Activated T-cell treated with anti-CD3 and anti-CD28 coated beads, Interleukin-2, amount 50 U/mL, for 1 hour (primary cell): ENCODE measurements around the gene SMS.
"Not testable (repeated sequence)": the region's sequence is repeated elsewhere in the genome, so short reads cannot be mapped to it uniquely, and the experiment has no call there.

Source experiments
- DNase-seq: peaks from one replicate; pipeline ENCODE4 v3.0.0-alpha.2; 2020

Gene SMS

DNA sequence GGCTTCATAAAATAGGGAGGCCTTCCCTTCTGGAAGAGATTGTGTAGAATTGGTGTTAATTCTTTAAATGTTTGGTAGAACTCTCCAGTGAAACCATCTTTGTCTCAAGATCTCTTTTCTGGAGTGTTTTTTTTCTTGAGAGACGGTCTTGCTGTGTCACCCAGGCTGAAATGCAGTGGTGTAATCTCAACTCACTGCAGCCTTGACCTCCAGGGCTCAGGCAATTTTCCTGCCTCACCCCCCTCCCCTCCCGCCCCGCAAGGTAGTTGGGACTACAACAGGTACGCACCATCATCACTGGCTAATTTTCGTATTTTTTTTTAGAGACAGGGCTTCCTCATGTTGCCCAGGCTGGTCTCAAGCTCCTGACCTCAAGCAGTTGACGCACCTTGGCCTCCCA, 12.1 kb downstream of the SMS start:
- no peak for DNase-seq

DNA sequence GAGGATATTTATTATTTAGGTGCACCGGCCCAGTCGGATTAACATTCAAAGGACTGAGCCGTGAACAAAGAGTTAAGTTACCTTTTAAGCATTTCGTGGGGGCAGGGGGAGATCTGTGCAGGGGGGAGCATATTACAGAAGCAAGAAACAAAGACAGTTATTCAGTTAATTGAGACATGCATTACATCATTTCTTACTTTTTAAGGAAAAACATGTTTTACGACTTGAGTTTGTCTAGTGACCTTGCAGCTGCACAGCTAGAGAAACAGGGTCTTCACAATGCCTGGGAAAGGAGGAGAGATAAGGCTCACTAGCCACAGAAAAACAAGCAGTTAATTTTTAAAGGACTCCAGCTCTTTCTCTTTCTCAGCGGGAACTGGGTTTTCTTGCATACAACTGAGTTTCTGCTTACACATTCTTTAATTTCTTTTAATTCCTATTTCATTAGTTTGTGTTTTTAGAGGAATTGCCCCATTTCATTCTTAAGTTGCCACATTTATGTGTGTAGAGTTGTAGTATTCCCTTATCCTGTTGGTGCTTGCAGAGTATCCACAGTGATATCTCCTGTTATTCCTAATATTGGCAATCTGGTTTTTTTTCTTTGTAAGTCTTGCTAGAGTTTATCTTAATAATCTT, 12.8 kb downstream of the SMS start:
- DNase-seq = not testable (repeated sequence)

DNA sequence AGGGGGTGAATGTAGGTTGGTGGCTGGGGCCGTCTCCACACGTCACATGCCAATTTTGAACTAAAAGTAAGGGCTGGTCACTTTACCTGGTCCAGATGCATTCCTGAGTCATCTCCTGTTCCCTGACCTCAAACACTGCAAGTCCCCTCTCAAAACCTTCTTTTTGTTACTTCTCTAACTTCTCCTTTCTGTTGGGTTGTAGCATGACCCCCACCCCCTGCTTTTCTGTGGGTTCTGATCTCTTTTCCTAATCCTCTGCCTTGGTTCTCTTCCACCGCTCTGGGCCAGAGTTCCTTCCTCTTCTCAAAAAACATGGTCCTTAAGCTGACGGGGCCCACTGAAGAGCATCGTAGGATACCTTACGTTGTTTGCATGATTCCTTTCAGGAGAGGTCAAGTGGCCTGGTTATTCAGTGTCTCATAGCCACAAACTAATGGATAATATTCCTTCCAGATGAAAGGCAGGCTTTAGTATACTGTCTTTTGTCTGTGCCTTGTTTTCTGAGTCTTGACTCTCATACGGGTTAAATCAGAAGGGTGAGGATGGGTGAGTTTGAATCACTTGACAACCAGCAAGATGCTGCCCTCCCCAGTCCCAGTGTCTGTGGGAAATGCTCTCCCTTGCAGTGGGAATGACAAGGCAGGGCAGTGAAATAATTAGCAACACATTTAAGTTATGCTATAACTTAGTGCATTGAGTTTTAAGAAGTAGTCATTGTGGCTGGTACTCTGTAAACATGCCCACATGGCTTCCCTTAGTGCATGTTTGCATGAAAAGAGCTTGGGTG, 15.1 kb downstream of the SMS start:
- DNase-seq = no peak

DNA sequence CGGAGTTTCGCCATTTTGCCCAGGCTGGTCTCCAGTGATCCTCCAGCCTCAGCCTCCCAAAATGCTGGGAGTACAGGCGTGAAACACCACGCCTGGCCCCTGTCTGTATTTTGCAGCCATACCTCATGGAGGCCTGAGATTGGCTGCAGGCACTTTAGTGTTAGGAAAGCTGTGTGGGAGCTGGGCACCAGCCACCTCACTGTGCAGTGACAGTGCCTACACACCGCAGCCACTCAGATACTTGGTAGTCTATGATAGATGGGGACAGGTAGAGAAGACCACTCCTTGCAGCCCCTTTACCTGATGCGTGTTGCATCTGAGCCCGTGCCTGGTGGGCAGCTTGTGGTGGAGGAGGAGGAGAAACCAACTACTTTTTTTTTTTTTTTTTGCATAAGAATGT, 16.3 kb downstream of the SMS start:
- DNase-seq = no peak

DNA sequence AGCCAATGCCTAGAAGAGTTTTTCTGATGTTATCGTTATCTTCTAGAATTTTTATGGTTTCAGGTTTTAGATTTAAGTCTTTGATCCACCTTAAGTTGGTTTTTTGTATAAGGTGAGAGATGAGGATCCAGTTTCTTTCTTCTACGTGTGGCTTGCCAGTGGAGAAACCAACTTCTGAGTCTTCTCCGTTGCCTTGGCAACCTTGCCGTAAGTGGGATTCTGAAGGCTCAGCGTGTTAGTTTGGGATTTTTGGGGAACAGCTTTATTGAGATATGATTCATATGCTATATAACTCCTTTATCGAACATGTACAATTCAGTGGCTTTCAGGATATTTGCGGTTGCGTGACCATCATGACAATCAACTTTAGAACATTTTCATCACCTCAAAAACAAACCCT, 17.7 kb downstream of the SMS start:
- DNase-seq = no peak

DNA sequence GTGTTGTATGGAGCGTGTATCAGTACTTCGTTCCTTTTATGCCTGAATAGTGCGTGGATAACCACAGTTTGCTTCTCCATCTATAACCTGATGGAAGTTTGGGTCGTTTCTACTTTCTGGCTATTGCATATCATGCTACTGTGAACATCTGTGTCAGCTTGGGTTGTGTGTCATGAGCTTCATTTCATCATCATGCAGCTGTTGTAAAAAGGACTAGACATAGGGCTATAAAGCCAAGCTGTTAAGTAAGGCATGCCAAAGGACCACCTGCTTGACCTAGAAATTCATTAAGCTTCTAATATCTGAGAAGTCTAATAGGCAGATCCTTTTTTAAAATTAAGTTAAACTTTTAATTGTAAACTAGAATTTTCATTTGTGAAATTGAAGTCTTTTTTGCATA, 18.4 kb downstream of the SMS start:
- no peak for DNase-seq

DNA sequence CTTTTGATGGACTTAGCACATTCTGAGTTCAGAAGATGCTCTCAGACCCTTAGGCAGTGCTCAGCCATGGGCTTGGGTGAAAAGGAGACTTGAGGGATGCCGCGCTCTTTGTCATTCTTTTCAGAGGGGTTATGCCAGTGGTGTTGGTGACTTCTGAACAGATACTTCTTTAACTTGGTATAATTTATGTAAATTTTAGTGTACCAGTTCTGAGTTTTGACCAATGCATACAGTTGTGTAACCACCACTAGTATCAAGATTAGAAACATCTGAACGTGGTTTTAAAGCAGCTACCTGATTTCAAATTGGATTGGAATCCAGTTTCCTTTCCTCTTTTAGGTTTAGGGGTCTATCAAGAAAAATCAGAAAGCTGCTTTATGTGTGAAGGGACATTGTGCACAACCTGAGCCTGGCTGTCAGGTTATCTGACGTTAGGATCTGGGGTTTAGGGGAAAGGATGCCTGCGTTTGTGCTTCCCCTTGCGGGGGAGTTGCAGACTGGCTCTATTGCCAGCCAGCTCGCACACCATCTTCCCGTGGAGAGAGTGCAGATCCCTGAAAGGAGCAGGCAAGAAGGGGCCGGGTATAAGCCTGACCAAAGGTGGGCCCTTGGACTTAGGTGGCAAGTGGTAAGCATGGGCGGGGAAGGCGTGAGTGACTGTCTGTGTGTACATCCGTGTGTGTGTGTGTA, 19.0 kb downstream of the SMS start:
- DNase-seq = no peak

DNA sequence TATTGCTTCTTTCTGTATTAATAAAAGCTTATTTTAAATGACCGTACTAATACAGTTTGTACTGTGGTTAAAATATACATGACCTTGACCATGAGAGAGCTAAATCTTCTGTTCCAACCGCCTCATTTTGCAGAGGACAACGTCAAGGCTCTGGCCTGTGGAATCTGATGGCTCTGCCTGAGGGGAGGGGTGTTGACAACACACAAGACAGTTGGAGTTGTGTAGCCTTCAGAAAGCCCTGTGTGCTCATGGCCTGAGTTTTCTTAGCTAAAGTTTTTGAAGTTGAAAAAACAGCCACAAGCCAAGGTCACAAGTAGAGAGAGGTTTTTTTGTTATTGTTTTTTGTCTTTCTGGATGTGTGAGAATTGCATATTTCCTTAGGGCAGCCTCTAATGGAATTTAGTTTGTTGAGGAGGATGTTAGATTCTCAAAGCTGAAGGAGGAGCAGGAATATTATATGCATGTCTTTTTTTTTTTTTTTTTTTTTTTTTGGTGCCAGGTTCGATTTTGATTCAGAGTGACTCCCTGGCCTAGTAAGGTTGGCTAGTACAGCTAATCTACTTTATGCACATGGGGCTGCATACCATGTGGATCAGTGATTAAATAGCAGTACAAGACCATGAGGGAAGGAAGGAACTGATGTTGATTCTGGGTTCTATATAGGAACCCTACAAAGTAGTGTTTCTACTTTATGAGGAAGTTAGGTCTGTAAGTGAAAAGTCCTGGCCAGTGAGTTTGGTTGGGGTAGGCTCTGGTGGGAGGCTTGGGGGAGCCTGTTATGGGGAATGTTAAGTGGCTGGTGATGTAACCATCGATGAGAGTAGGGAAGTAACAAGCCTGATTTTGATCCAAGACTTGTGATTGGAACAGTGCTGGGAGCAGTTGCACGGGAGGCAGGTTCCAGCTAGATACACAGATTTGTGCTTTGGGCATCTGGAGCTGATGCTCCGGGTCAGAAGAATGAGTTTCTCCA, 20.3 kb downstream of the SMS start:
- no peak for DNase-seq

DNA sequence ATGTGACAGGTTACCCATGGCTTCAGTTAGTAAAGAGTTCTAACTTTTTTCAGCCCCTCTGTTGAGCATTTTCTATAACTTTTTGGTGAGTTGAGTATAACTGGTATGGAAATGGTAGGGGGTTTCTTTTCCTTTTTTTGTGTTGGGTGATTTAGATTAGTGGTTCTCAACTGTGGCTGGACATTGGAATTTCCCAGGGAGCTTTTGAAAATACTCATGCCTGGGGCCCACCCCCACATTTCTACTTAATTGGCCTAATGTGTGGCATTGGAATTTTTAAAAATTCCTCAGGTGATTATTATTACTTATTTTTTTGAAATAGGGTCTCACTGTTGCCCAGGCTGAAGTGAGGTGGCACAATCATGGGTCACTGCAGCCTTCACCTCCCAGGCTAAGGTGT, 21.9 kb downstream of the SMS start:
- DNase-seq = no peak

DNA sequence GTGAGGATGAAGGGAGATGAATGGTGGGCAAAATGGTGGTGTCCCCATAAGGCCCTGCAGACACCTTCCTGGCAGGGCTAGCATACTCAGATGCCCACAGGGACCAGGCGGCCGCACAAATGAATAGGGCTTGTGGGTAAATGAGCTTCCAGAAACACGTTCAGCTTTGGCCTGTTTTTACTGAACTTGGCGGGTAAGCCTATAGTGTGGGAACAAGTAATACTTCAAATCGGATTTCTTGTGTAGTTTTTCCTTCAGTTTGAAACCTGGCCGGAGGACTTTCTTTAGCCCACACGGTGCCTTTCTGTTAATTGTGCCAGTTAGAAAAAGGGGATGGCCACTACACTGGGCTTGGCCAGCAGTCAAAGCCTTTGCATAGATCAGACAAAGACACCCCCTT, 22.8 kb downstream of the SMS start:
- no peak for DNase-seq

DNA sequence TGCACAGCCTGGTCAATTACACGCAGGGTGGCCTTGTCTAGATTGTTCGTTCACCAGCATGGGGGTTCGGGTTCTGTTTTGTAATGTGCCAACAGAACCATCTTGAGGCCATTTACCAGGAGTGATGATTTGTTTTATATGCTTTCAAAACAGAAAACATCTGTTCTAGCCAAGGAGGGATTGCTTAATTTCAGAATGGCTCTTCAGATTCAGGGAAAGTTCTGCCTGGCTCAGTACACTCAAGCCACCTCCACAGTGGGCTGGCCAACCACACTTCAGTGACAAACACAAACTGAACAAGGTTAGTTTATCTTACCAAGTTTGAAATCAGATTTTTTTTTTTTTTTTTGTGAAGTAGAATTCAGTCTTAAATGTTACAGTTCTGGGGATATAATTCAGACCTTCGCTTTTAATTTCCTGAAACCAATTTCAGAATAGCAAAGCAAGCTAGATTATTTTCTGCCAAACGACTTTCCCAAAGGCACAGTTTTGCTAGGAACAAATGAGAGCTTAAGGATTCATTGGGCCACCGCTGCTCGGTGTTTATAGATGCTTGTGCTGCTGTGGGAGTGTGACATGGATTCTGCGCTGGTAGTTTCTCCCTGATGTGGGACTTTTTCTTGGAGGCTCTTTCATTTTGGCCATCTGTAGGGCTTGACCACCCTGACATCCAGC, 23.4 kb downstream of the SMS start:
- DNase-seq = no peak

DNA sequence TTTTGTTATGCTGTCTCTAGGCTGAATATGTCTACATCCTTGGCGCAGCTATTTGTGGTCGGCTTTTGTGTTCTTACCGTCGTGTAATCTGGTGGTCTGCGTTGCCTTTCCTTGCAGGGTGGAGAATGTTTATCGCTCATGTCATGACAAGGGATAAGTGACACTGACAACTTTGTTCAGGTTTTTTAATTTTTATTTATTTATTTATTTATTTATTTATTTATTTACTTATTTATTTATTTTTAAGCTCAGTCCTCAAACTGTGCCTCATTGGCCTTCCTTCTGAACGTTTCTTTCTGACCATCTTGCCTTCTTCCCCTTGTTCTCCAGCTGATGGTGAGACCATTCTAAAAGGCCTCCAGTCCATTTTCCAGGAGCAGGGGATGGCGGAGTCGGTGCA, 26.4 kb downstream of the SMS start:
- no peak for DNase-seq

DNA sequence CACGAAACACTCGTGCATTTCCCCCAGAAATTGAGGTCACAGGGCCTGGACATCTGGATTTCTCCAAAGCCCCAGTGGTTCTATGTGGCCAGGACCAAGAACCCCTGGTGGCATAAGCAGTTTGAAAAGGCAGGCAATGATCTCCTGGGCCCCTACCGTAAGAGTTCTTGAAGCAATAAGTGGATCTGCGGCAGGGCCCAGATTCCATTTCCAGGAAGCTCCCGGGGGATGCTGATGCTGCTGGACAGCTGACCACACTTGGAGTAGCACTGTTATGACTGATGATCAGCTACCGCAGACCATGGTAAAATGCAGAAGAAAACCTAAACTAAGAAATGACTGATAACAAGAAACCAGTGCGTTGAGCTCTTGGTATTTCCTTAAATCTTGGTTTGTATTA, 27.8 kb downstream of the SMS start:
- no peak for DNase-seq

DNA sequence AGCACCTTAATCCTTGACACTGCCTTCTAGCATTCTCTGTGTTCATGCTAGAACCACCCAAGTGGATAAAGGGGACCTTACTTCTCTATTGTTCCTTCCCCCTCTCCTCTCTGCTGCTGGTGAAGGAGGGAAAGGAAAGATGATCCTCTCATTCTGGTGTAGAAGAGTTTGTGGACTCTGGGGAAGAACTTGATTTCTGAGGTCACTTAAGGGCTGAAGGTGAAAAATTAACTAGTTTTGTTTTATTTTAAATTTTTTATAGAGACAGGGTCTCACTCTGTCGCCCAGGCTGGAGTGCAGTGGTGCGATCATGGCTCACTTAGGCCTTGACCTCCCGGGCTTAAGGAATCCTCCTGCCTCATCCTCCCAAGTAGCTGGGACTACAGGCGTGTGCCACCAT, 29.8 kb downstream of the SMS start:
- DNase-seq = no peak

DNA sequence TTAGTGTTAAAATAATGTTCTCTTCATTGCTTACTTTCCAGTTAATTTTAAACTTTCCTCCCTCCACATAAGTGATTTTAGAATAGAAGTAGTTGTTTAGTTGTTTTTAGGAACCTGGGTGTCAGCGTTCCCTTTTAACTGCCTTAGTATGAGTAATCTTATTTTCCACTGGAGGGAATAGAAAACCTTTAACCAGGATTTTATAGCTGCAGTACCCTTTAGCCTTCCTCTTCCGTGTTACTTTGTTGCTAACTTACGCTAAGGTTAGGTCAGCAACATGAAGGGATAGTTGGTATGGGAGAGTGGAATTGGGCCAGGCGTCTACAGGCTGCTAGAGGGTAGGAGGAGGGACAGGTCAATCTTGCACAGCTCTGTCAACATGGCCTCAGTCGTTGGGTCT, 31.5 kb downstream of the SMS start:
- DNase-seq = no peak

DNA sequence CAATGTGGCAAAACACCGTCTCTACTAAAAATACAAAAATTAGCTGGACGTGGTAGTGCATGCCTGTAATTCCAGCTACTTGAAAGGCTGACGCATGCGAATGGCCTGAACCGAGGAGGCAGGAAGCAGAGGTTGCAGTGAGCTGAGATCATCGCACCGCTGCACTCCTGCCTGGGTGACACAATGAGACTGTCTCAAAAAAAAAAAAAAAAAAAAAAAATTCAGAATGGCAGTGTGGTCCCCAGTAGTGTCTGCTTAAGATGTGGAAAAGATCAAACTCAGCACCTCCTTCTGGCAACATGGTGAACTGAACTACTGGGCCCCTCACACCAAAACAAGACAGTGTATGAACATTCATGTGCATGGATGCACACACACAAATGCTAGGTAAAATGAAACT, 32.2 kb downstream of the SMS start:
- peak; percentile 38 for DNase-seq

DNA sequence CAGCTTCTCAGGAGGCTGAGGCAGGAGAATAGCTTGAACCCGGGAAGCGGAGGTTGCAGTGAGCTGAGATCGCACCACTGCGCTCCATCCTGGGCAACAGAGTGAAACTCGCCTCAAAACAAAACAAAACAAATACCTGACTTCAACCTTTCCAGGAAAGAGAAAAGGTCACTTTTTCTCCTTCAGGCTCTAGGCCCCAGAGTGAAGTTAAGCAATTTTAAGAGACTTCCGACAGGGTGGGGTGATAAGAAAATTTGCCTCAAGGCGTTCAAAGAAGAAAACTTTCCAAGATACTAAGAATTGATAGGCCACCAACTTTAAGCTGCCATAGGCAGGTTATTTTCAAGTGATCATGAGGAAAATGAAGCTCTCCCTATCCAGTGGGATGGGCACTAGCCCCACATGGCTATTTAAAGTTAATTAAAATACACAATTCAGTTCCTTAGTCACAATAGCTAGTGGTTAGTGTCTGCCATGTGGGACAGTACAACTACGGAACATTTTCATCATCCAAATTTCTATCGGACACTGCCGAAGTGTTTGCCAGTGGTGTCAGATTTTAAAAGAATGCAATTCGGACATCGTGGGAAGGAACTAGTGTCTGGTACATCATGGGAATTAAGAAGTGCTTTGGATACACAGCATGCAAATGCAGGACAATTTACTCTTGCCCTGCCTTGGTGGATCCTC, 33.0 kb downstream of the SMS start:
- DNase-seq = no peak

DNA sequence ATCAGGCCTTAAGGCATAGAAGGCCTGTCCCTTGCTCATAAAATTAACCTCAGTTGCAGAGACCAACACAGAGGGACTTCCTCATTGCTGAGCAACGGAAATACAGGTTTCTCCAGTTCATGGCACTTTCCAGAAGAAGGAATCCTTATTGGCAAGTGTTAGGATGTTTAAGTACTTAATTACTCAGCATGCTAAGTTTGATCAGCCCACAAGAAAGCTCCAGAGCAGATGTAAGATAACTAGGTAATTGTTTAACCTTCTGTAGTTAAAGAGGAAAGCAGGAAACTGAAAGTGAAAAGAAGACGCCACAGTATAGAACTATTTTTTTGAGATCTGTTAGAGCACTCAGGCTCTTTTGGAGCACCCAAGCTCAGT, 33.5 kb downstream of the SMS start:
- no peak for DNase-seq

DNA sequence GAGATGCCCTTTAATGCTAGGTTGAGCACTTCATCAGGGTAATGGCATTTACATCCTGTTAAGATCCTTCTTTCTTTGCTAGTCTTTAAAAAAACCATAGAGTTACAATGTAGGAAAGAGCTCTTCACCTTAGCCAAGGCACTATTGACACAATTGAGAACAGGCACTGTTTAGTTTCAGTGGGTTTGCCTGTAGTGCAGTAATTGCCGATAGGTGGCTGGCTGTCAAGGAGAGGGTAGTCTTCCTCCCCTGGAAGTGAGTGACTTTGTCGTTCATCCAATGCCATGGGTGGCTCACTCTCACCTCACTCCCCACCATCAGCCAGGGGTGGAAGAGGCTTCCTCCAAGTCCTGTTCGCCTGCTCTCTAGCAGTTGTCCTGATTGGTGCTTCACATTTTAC, 34.7 kb downstream of the SMS start:
- DNase-seq = no peak

DNA sequence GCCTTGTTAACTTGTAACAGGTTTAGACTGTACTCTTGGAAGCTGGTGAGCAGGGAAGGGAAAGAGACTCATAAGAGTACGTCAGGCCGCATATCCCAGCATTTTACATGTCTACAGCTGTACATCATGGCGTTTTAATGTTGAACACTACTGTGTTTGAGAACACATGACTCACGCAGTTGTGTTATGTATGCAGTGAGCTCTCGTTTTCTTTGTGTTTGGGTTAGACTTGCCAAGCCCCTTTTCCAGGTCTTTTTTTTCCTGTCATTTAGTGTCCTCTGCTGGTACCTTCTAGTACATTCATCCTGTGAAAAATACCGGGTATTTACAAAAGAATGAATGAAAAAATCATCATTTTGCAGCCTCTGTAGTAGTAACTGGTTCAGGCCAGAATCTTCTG, 35.3 kb downstream of the SMS start:
- no peak for DNase-seq

DNA sequence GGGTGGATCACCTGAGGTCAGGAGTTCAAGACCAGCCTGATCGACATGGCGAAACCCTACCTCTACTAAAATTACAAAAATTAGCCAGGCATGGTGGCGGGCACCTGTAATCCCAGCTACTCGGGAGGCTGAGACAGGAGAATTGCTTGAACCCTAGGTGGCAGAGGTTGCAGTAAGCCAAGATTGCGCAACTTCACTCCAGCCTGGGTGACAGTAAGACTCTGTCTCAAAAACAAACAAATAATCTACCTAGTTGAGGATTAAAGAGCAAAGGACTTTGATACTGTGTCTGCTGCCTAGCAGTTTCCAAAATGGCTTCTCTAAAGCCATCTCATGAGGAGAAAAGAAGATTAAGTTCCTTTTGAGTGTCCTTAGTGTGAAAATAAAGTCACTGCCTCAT, 37.8 kb downstream of the SMS start:
- no peak for DNase-seq

DNA sequence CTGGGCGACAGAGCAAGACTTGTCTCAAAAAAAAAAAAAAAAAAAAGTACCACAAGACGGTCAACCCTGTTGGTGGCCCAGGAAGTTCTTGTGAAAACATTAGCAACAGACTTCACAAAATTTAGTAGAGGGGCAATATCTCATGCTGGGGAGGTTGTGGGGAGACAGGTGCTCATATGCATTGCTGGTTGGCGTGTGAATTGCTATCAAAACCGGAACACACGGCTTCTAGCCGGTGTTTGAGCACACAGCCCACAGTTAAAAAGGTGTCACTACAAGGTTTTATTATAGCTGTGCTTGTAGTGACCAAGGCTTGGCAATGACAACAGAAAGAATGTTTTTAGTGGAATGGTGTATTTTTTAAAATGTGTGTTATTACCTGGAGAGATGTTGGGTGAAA, 41.8 kb downstream of the SMS start:
- DNase-seq = no peak
